LNCaP clone FGC (cell line): ENCODE results near the gene DHX29.

Source experiments
- DNase-seq: peaks from one replicate; pipeline ENCODE4 v3.0.0-alpha.2; 2011; ENCODE audit warnings: low read depth
- H3K4me3 ChIP-seq: 2 replicates; pipeline ENCODE4 v1.5.1; 2011; ENCODE audit warnings: mild to moderate bottlenecking, low read depth, low read length, control low read depth
- CTCF ChIP-seq: IDR thresholded peaks from 2 replicates; pipeline ENCODE4 v1.5.1; 2012; ENCODE audit warnings: mild to moderate bottlenecking; ENCODE audit not compliant: control insufficient read depth, insufficient read depth; ENCODE audit errors: extremely low read depth

DHX29 gene

GRCh38 chr5:55307383-55308253, at the start of gene DHX29, which contains the start of gene MTREX:
Gene DHX29, minus strand, starts transcription at chr5:55307694. Its CDS starts 121 bp downstream, at chr5:55307573.
Gene MTREX, plus strand, starts transcription at chr5:55307989. Its CDS starts 25 bp downstream, at chr5:55308014.
- H3K4me3 ChIP-seq = peak within 1 kb of the TSS; percentile 80
- no peak for TF ChIP-seq CTCF
- peak; percentile 59 for DNase-seq

GRCh38 chr5:55356896-55357295, 49.4 kb upstream of the DHX29 start:
- no peak overlapping the region for H3K4me3 ChIP-seq
- no peak for TF ChIP-seq CTCF
- DNase-seq = no peak

- H3K4me3 ChIP-seq = no peak overlapping the region
- no peak for DNase-seq
- no peak for TF ChIP-seq CTCF
Observed at GRCh38 chr5:55350754-55351153, 43.3 kb upstream of the DHX29 start.

- no peak for DNase-seq
- no peak for TF ChIP-seq CTCF
- no peak overlapping the region for H3K4me3 ChIP-seq
Observed at GRCh38 chr5:55347786-55348185, 40.3 kb upstream of the DHX29 start.

- H3K4me3 ChIP-seq = no peak overlapping the region
- no peak for TF ChIP-seq CTCF
- DNase-seq = no peak
Observed at GRCh38 chr5:55345327-55345726, 37.8 kb upstream of the DHX29 start.

GRCh38 chr5:55344392-55344992, 37.0 kb upstream of the DHX29 start:
- H3K4me3 ChIP-seq = no peak overlapping the region
- TF ChIP-seq CTCF = peak; percentile 86
- peak; percentile 59 for DNase-seq
